Measurements from ENCODE around the gene XIRP2.
A peak's percentile ranks its signal among the peaks of the same experiment; 100 is the strongest.

Gene XIRP2

GRCh38 chr2:166888180-166888579, at the start of gene XIRP2:
TSS of gene XIRP2 (plus strand) at chr2:166888480. CDS start at chr2:166903483, 15,003 bp downstream.
- no peak for DNase-seq

DNA sequence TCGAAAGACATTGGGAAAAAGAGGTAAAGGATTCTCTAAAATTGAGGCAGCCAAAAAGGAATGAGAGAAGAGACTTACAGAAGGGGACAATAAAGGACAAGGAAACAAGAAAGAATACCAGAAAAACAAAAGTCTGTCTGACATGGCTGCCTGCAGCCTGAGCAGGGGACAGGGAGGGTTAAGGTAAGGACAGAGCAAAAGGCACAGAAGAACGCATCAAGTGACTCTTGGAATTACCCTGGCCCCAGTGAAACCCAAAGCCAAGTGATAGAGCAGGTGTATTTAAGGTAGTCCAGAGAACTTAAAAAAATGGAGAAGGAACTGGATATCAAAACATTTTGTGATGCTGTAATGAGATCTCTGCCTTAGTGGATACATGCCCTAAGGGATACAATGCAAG, 47.1 kb upstream of the XIRP2 start:
- DNase-seq = no peak

GRCh38 chr2:166841679-166842078, 46.6 kb upstream of the XIRP2 start:
- no peak for DNase-seq

- no peak for DNase-seq
Measured at GRCh38 chr2:166844111-166844510, 44.2 kb upstream of the XIRP2 start.

DNA sequence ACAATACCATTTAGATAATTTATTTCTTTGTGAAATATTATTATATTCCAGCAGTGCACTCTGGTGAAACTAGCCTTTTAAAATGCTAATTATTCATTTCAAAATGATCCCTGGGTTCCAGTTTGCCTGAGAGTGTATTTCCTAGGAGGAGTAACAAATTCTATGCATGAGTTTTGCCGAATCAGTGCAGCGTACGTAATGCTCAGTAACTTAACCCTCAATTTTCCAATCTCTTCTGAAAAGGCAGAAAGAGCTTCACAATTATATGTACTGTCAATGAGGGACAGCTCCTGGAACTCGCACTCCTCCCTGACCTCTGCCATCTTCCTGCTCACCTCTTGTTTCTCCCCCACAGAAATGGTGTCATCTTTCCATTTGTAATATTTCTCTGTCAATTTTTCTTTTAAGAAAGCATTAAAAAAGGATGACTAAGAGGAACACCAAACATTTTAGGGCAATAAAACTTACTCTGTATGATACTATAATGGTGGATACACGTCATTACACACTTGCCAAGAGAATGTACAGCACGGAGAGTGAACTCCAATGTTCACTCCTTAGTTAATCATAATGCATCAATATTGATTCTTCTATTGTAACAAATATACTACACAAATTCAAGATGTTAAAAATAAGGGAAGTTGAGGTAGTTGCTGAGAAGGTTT, 25.7 kb upstream of the XIRP2 start:
- DNase-seq = no peak

DNA sequence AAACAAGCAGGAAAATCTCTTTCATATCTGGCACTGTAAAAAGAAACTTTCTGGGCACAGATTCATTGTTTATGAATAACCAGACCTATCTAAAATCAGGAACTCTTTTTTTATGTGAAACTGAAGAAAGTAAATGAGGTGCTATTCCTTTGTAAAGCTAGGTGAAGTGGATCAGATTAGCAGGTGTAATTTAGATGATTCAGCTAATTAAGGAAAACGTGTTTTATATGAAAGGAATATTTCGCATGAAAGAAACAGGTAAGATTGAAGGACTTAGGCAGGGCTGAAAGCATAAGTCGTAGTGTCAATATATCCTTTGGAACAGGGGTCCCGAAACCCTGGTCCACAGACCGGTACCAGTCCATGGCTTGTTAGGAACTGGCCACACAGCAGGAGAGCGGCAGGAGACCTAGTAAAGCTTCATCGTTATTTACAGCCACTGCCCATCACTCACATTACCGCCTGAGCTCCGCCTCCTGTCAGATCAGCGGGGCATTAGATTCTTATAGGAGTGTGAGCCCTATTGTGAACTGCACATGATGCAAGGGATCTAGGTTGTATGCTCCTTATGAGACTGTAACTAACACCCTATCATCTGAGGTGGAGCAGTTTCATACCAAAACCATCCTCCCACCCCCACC, 20.3 kb upstream of the XIRP2 start:
- DNase-seq = peak; percentile 4

- DNase-seq = no peak
Measured at GRCh38 chr2:166870346-166870745, 17.9 kb upstream of the XIRP2 start.

DNA sequence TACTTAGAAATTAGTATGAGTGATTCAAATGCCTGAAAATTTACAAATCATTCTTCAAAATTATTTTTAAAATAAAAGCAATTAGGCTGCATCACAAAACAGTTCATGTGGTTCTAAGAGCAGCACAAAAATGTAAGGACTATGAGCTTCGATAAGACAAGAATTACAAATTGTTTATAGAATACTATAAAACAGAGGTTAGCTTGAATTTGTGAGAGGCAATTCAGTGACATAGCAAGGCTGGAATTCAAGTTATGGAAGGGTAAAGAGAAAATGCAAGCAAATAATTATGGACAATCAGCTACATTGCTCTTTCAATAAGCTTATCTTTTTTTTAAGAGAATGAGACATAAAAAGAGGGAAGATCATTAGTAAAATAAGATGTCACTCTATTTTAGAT, 7.1 kb upstream of the XIRP2 start:
- DNase-seq = no peak

DNA sequence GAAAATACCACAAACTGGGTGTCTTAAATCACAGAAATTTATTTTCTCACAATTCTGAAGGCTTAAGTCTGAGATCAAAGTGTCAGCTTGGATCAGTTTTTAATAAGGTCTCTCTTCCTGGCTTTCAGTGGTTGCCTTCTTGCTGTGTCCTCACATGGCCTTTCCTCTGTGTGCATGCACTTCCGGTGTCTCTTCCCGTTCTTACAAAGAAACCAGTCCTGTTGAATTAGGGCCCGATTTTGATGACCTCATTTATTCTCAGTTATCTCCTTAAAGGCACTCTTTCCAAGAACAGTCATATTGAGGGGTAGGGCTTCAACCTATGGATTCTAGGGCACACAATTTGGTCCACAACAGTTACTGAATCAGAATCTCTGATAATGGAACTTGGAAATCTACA, 5.4 kb upstream of the XIRP2 start:
- DNase-seq = no peak

GRCh38 chr2:166891727-166892126, 3.4 kb downstream of the XIRP2 start:
- no peak for DNase-seq

DNA sequence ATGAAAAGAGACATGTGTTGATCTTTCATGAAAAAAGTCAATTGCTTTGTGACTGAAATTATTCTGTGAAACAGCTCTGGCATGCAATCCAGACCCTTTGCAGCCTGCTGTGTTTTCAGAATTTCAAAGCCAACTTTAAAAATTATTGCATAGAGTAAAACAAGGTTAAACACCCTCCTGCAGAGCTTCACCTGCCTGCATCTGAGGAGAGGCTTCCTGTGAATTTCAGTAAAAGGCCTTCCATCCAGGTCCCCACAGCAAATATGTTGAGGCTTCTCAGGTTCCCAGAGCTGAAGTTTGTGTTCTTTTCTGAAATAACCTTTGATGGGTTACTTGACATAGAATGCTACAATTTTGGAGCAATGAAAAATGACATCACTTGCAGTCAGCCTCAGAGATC, 4.1 kb downstream of the XIRP2 start:
- DNase-seq = no peak

- DNase-seq = no peak
Measured at GRCh38 chr2:166895243-166895642, 7.0 kb downstream of the XIRP2 start.

GRCh38 chr2:166897666-166898065, 9.4 kb downstream of the XIRP2 start:
- no peak for DNase-seq

DNA sequence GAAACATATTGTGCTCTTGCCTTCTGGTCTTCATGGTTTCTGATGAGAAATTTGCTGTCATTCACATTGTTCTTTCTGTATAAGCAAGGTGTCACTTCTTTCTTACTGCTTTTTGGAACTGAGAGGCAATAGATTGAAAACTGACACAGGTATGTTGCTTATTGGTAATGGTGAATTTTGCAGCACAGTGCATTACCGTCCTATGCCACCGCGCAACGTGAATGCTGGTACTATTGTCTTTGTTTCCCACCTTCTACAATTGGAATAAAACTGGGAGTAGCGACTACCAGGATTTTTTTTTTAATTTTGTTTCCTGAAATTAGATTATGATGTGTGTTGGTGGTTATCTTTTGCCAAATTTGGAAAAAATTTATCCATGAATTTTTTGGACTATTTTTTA, 11.4 kb downstream of the XIRP2 start:
- no peak for DNase-seq

- no peak for DNase-seq
Measured at GRCh38 chr2:166900700-166901099, 12.4 kb downstream of the XIRP2 start.

DNA sequence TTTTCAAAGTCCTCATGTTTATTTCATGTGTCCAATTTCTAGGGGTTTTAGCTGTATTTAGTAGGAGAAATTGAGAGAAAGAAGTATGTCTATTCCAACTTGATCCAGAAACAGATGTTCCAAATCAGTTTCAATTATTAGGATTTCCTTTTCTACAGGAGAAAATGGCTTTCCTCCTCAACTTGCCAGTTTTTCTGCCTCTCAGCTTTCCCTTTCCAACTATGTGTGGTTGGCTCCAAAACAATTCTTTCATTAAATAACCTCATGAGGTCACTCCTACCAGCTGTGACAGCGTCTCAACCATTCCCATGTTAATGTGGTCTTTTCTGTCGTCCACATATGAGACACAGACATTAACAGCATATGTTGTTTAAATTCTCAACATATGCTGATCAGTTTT, 13.1 kb downstream of the XIRP2 start:
- no peak for DNase-seq

DNA sequence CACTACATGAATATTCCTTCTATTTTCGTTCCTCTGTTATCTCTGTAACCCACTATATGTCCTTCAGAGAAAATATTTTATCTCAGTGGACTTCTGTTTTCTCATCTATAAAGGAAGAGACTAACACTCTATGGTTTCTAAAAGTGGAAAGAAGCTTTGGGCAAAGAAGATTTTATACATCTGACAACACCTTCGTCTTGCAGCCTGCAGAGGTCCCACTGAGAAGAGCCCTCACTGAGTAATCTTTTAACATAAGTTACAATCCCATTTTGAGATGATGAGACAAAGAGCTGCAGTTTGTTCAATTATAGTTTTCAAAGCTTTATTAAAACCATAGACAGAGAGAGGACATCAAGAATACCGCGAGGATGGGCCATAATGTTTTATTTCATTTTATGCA, 28.7 kb downstream of the XIRP2 start:
- DNase-seq = no peak

- DNase-seq = peak; percentile 36
Measured at GRCh38 chr2:166917415-166917814, 29.1 kb downstream of the XIRP2 start.

GRCh38 chr2:166921261-166921896, 33.1 kb downstream of the XIRP2 start:
- DNase-seq = no peak

- DNase-seq = no peak
Measured at GRCh38 chr2:166924967-166925366, 36.7 kb downstream of the XIRP2 start.

- no peak for DNase-seq
Measured at GRCh38 chr2:166926657-166927056, 38.4 kb downstream of the XIRP2 start.

GRCh38 chr2:166932032-166932431, 43.8 kb downstream of the XIRP2 start:
- no peak for DNase-seq

- no peak for DNase-seq
Measured at GRCh38 chr2:166934817-166935216, 46.5 kb downstream of the XIRP2 start.

DNA sequence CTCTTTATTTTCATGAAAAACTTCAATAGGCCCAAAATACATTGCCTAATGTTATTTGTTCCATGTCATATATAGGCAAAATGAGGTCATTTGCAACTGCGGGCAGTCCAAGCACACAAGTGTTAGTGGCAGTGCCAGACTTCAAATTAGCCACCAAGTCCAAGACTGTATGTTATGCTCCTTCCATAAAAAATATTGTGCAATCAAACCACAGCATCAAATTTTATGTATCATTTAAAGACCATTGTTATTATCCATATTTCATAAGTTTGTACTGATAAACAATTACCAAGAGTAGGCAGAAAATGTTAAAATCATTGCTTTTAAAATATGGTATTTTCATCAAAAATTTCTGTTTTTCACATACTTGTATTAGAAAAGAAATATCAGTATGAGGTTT, 54.1 kb downstream of the XIRP2 start:
- no peak for DNase-seq
